GM12878 (cell line): Measurements from ENCODE around the gene CFDP1. TPM values are rescaled to one million over a fixed set of nuclear protein-coding genes. Genes with fewer than 3 reads are reported as not detected.

Source experiments
- BRCA1 ChIP-seq: IDR thresholded peaks from 2 replicates; pipeline ENCODE4 v1.6.1; 2011; ENCODE audit warnings: low read depth, low read length, improper control_type of control experiment
- CHD1 ChIP-seq: IDR thresholded peaks from 2 replicates; pipeline ENCODE4 v1.6.1; 2012; ENCODE audit warnings: low read depth, low read length, improper control_type of control experiment
- CHD2 ChIP-seq: IDR thresholded peaks from 2 replicates; pipeline ENCODE4 v1.6.1; 2011; ENCODE audit warnings: low read depth, low read length, improper control_type of control experiment, borderline replicate concordance
- CREB1 ChIP-seq: IDR thresholded peaks from 2 replicates; pipeline ENCODE4 v1.6.1; 2012; ENCODE audit warnings: low read depth, mild to moderate bottlenecking, inconsistent platforms
- EED ChIP-seq: sonication (generic); IDR thresholded peaks from 2 replicates; pipeline ENCODE4 v1.6.1; 2016; ENCODE audit warnings: antibody characterized with exemption, low read depth
- ESRRA ChIP-seq: IDR thresholded peaks from 2 replicates; pipeline ENCODE4 v1.6.1; 2012; ENCODE audit warnings: mild to moderate bottlenecking, low read length, improper control_type of control experiment
- ETV6 ChIP-seq, 2 experiments: fragments of 450-650 bp in 1 of 2; IDR thresholded peaks in 1 of 2; conservative IDR thresholded peaks in 1 of 2; 2 replicates each; pipeline ENCODE4 v1.6.1; 2014; ENCODE audit warnings: antibody characterized with exemption in 1 of 2, borderline replicate concordance in 1 of 2, low read depth in 1 of 2, mild to moderate bottlenecking in 1 of 2, moderate library complexity in 1 of 2
- EZH2 ChIP-seq: IDR thresholded peaks from 2 replicates; pipeline ENCODE4 v1.6.1; 2012; ENCODE audit warnings: low read depth, mild to moderate bottlenecking, control low read depth, inconsistent platforms, low read length, borderline replicate concordance; ENCODE audit not compliant: control insufficient read depth
- HDAC6 ChIP-seq: fragments of 200-600 bp; sonication (generic); IDR thresholded peaks from one replicate; pipeline ENCODE4 v1.8.0; 2017; ENCODE audit warnings: antibody characterized with exemption; ENCODE audit not compliant: unreplicated experiment
- IKZF1 ChIP-seq: fragments of 450-650 bp; conservative IDR thresholded peaks from 2 replicates; pipeline ENCODE4 v1.6.1; 2017; ENCODE audit warnings: antibody characterized with exemption, mild to moderate bottlenecking
- NR2F1 ChIP-seq: fragments of 450-650 bp; conservative IDR thresholded peaks from 2 replicates; pipeline ENCODE4 v1.6.1; 2017; ENCODE audit warnings: mild to moderate bottlenecking
- PAX8 ChIP-seq: fragments of 450-650 bp; IDR thresholded peaks from 2 replicates; pipeline ENCODE4 v1.6.1; 2017; ENCODE audit warnings: mild to moderate bottlenecking, moderate library complexity
- RCOR1 ChIP-seq: conservative IDR thresholded peaks from 2 replicates; pipeline ENCODE4 v1.6.1; 2012; ENCODE audit warnings: low read depth, low read length, improper control_type of control experiment
- RELA ChIP-seq: fragments of 450-650 bp; IDR thresholded peaks from 2 replicates; pipeline ENCODE4 v1.8.0; 2014; ENCODE audit warnings: borderline replicate concordance; ENCODE audit not compliant: partially characterized antibody
- SMC3 ChIP-seq: IDR thresholded peaks from 2 replicates; pipeline ENCODE4 v1.6.1; 2011; ENCODE audit warnings: low read length, improper control_type of control experiment, borderline replicate concordance
- SREBF2 ChIP-seq: IDR thresholded peaks from 2 replicates; pipeline ENCODE4 v1.6.1; 2012; ENCODE audit warnings: mild to moderate bottlenecking, low read length
- STAT3 ChIP-seq: IDR thresholded peaks from 2 replicates; pipeline ENCODE4 v1.6.1; 2011; ENCODE audit warnings: low read depth, low read length, improper control_type of control experiment
- TARDBP ChIP-seq: IDR thresholded peaks from 2 replicates; pipeline ENCODE4 v1.6.1; 2016; ENCODE audit warnings: borderline replicate concordance
- ZNF217 ChIP-seq: fragments of 450-650 bp; IDR thresholded peaks from 2 replicates; pipeline ENCODE4 v1.6.1; 2017; ENCODE audit warnings: antibody characterized with exemption, mild to moderate bottlenecking
- ZNF24 ChIP-seq: fragments of 450-650 bp; IDR thresholded peaks from 2 replicates; pipeline ENCODE4 v1.6.1; 2017; ENCODE audit warnings: antibody characterized with exemption, mild to moderate bottlenecking
- polyA plus RNA-seq, 11 experiments: library from polyadenylated mRNA; depleted of rRNA in 4 of 11; unstranded in 6 of 11; stranded (reverse) in 5 of 11; fragments of >200 nt; fragmentation: Nextera tagmentation in 4 of 11; fragmentation: Illumina TruSeq in 1 of 11; extraction: Ambion mirVana in 4 of 11; extraction: Trizol in 1 of 11; gene quantifications; 1 replicate in 1 of 11; 2 replicates in 10 of 11; pipeline versions ENCODE4 v1.2.1 to v1.2.3, GENCODE V29; 2011 to 2016; ENCODE audit warnings: inconsistent platforms in 2 of 11, missing spikeins in 2 of 11, low read depth in 1 of 11
- total RNA-seq, 4 experiments: library from RNA; depleted of rRNA in 3 of 4; stranded (reverse); fragments of >200 nt in 3 of 4; fragmentation: Illumina TruSeq in 1 of 4; extraction: Trizol in 1 of 4; gene quantifications; 2 replicates each; pipeline versions ENCODE4 v1.2.1 to v1.2.3, GENCODE V29; 2013 to 2021
- TF ChIP-seq, protein P1 (sequence below): fragments of 450-650 bp; IDR thresholded peaks from 2 replicates; pipeline ENCODE4 v1.6.1; 2018; ENCODE audit warnings: mild to moderate bottlenecking, low read depth, moderate library complexity; ENCODE audit not compliant: partially characterized antibody
- TF ChIP-seq, protein P2 (sequence below): fragments of 450-650 bp; IDR thresholded peaks from 2 replicates; pipeline ENCODE4 v1.6.1; 2014; ENCODE audit warnings: mild to moderate bottlenecking
- TF ChIP-seq, protein P3 (sequence below): fragments of 450-650 bp; IDR thresholded peaks from 2 replicates; pipeline ENCODE4 v1.6.1; 2017; ENCODE audit warnings: borderline replicate concordance

Gene CFDP1
- total and polyA plus RNA-seq, 10 of the 15 experiments (the other 5 are each of a cell fraction or from before 2014, with no cell fraction given) = 22.3 to 64.8 (median 36.7) TPM

- TF ChIP-seq RELA = peak; percentile 69
- TF ChIP-seq CHD1 = no peak
- no peak for TF ChIP-seq ZNF217
- no peak for TF ChIP-seq CREB1
- TF ChIP-seq SMC3 = no peak
- TF ChIP-seq ESRRA = no peak
- TF ChIP-seq, protein P1, sequence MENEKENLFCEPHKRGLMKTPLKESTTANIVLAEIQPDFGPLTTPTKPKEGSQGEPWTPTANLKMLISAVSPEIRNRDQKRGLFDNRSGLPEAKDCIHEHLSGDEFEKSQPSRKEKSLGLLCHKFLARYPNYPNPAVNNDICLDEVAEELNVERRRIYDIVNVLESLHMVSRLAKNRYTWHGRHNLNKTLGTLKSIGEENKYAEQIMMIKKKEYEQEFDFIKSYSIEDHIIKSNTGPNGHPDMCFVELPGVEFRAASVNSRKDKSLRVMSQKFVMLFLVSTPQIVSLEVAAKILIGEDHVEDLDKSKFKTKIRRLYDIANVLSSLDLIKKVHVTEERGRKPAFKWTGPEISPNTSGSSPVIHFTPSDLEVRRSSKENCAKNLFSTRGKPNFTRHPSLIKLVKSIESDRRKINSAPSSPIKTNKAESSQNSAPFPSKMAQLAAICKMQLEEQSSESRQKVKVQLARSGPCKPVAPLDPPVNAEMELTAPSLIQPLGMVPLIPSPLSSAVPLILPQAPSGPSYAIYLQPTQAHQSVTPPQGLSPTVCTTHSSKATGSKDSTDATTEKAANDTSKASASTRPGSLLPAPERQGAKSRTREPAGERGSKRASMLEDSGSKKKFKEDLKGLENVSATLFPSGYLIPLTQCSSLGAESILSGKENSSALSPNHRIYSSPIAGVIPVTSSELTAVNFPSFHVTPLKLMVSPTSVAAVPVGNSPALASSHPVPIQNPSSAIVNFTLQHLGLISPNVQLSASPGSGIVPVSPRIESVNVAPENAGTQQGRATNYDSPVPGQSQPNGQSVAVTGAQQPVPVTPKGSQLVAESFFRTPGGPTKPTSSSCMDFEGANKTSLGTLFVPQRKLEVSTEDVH = no peak
- no peak for TF ChIP-seq RCOR1
- TF ChIP-seq CHD2 = no peak
- TF ChIP-seq SREBF2 = no peak
- no peak for TF ChIP-seq PAX8
- TF ChIP-seq ETV6 (conservative IDR thresholded peaks at IDR 0.05 in 1 of 2, IDR thresholded peaks at IDR 0.05 in 1 of 2; ENCODE audit: borderline replicate concordance in 1 of 2, low read depth in 1 of 2) = no peak
- peak; percentile 91 for TF ChIP-seq NR2F1
- no peak for TF ChIP-seq EED
- TF ChIP-seq EZH2 = no peak
- TF ChIP-seq, protein P2, sequence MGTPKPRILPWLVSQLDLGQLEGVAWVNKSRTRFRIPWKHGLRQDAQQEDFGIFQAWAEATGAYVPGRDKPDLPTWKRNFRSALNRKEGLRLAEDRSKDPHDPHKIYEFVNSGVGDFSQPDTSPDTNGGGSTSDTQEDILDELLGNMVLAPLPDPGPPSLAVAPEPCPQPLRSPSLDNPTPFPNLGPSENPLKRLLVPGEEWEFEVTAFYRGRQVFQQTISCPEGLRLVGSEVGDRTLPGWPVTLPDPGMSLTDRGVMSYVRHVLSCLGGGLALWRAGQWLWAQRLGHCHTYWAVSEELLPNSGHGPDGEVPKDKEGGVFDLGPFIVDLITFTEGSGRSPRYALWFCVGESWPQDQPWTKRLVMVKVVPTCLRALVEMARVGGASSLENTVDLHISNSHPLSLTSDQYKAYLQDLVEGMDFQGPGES = no peak
- TF ChIP-seq IKZF1 = peak; percentile 58; the same call in 1 of the 2 replicates
- TF ChIP-seq STAT3 = no peak
- TF ChIP-seq, protein P3, sequence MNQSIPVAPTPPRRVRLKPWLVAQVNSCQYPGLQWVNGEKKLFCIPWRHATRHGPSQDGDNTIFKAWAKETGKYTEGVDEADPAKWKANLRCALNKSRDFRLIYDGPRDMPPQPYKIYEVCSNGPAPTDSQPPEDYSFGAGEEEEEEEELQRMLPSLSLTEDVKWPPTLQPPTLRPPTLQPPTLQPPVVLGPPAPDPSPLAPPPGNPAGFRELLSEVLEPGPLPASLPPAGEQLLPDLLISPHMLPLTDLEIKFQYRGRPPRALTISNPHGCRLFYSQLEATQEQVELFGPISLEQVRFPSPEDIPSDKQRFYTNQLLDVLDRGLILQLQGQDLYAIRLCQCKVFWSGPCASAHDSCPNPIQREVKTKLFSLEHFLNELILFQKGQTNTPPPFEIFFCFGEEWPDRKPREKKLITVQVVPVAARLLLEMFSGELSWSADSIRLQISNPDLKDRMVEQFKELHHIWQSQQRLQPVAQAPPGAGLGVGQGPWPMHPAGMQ = no peak
- no peak for TF ChIP-seq ZNF24
- no peak for TF ChIP-seq HDAC6
- TF ChIP-seq BRCA1 = no peak
- TF ChIP-seq TARDBP = no peak
These were observed 188.2 kb downstream of the CFDP1 start (continued) for GRCh38 chr16:75244844-75245758.
